Measurements from ENCODE around the gene BACH2.

BACH2 gene

GRCh38 chr6:90146921-90147649 is 149.6 kb downstream of the BACH2 start:
- TF ChIP-seq, protein P1, sequence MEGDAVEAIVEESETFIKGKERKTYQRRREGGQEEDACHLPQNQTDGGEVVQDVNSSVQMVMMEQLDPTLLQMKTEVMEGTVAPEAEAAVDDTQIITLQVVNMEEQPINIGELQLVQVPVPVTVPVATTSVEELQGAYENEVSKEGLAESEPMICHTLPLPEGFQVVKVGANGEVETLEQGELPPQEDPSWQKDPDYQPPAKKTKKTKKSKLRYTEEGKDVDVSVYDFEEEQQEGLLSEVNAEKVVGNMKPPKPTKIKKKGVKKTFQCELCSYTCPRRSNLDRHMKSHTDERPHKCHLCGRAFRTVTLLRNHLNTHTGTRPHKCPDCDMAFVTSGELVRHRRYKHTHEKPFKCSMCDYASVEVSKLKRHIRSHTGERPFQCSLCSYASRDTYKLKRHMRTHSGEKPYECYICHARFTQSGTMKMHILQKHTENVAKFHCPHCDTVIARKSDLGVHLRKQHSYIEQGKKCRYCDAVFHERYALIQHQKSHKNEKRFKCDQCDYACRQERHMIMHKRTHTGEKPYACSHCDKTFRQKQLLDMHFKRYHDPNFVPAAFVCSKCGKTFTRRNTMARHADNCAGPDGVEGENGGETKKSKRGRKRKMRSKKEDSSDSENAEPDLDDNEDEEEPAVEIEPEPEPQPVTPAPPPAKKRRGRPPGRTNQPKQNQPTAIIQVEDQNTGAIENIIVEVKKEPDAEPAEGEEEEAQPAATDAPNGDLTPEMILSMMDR (conservative IDR thresholded peaks at IDR 0.05) = no peak
- H3K27ac ChIP-seq = no peak overlapping the region

DNA sequence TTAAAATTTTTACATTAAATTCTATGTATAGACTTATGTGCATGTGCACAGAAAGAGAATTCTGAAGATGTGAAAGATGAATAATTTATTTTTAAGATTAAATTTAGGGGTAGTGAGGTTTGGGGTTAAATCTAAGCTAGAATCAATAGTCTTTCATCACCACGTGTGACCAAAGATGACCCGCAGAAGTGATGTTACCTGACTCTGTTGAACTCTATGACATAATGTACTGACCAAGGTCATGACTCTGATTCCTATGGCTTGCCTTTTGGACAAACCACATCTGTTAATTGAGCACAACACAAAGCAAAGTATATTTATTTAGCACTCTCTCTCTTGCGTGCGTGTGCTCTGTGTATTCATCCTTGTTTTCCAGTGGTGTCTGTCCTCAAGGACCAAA is 150.6 kb downstream of the BACH2 start:
- TF ChIP-seq, protein P1 (conservative IDR thresholded peaks at IDR 0.05) = no peak
- no peak overlapping the region for H3K27ac ChIP-seq

- TF ChIP-seq, protein P1 (conservative IDR thresholded peaks at IDR 0.05) = no peak
- H3K27ac ChIP-seq = no peak overlapping the region
Observed at GRCh38 chr6:90144928-90145555, 151.6 kb downstream of the BACH2 start.

- H3K27ac ChIP-seq = no peak overlapping the region
- TF ChIP-seq, protein P1 (conservative IDR thresholded peaks at IDR 0.05) = no peak
Observed at GRCh38 chr6:90144396-90144795, 152.2 kb downstream of the BACH2 start.

- no peak overlapping the region for H3K27ac ChIP-seq
- TF ChIP-seq, protein P1 (conservative IDR thresholded peaks at IDR 0.05) = no peak
Observed at GRCh38 chr6:90140683-90141082, 156.0 kb downstream of the BACH2 start.

DNA sequence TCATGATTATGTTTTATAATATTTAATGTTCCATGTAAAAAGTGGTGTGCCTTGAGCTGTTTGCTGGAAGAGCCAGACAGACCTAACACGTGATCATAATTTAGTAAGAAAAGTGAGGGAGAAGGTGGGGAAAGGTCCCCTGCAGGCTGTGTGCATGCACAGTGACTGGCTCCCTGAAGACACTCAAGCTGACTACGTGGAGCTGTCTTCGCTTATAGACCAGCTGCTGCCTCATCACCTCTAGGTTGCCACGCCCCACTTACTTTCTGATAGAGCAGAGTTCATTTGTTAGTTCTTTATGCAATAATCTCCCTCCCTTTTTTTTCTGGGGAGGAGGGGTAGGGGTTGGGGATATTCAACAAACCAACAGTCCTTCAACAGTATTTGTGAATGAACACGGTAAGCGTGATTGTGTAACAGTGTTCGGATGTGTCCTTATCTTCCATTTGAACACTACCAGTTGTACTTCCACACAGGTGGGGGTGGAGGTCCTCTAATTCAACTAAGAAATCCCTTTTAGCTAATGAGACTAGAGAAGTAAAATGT is 157.3 kb downstream of the BACH2 start:
- TF ChIP-seq, protein P1 (conservative IDR thresholded peaks at IDR 0.05) = no peak
- H3K27ac ChIP-seq = no peak overlapping the region

DNA sequence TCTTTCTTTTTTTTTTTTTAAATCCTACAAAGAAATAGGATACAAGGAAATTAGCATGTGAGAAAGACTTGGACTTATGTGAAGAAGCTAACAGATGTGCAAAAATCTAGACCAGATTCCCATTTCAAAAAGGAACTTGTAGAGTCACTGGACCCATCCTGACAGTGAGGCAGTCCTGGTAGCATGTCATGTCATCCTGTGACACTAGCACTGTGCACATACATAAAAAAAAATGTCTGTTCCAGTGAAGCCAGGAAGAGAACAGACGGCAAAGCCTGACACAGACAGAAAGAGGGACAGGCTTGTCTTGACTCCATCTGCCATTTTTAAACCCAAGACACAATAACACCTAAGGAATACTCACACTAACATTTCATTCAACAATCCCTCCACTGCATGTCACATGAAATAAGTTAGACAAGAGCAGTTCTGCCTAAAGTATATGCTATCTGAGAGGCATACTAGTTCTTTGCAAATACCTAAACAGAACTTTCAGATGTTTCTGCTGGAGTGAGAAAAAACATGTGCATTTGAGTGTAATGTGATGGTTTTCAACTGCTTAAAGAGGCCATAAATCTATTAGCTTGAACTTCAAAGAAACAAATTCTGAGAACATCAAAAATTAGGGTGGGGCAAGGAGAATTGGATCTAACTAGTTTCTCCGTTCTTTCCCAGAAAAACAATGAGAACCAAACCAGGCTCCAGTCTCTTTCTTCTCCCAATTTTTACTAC is 159.6 kb downstream of the BACH2 start:
- H3K27ac ChIP-seq = no peak overlapping the region
- TF ChIP-seq, protein P1 (conservative IDR thresholded peaks at IDR 0.05) = no peak
